HG03558 (cell line): ENCODE results near the gene IL10RB.

Experiments used
- ATAC-seq: cut with Tn5 transposase; IDR thresholded peaks from one replicate; pipeline ENCODE4 v1.9.1; 2021; ENCODE audit warnings: moderate number of reproducible peaks; ENCODE audit not compliant: unreplicated experiment; ENCODE audit errors: extremely low read depth

IL10RB gene

GRCh38 chr21:33262921-33263320, 3.2 kb upstream of the IL10RB start:
- no peak for ATAC-seq

- no peak for ATAC-seq
These were observed 1.6 kb upstream of the IL10RB start for GRCh38 chr21:33264561-33264960.

- no peak for ATAC-seq
These were observed 510 bp upstream of the IL10RB start for GRCh38 chr21:33265664-33266049.

- no peak for ATAC-seq
These were observed 595 bp downstream of the IL10RB start for GRCh38 chr21:33266789-33267135.

GRCh38 chr21:33267250-33267649, 1.1 kb downstream of the IL10RB start:
- ATAC-seq, result no peak

GRCh38 chr21:33268393-33268736, 2.2 kb downstream of the IL10RB start:
- ATAC-seq, result peak; percentile 14

GRCh38 chr21:33268737-33269441, 2.7 kb downstream of the IL10RB start:
- ATAC-seq, result peak; percentile 46

GRCh38 chr21:33270986-33271385, 4.8 kb downstream of the IL10RB start:
- ATAC-seq, result no peak

GRCh38 chr21:33273044-33273443, 6.9 kb downstream of the IL10RB start:
- no peak for ATAC-seq

- ATAC-seq, result no peak
These were observed 12.6 kb downstream of the IL10RB start for GRCh38 chr21:33278721-33279120.

- no peak for ATAC-seq
These were observed 13.2 kb downstream of the IL10RB start for GRCh38 chr21:33279330-33279820.

- no peak for ATAC-seq
These were observed 15.0 kb downstream of the IL10RB start for GRCh38 chr21:33281096-33281652.

- no peak for ATAC-seq
These were observed 17.0 kb downstream of the IL10RB start for GRCh38 chr21:33283203-33283602.

GRCh38 chr21:33286076-33286475, 19.9 kb downstream of the IL10RB start:
- ATAC-seq, result no peak

GRCh38 chr21:33286600-33287456, 20.7 kb downstream of the IL10RB start:
- no peak for ATAC-seq

- no peak for ATAC-seq
These were observed 23.1 kb downstream of the IL10RB start for GRCh38 chr21:33289199-33289819.

GRCh38 chr21:33290441-33290840, 24.3 kb downstream of the IL10RB start:
- ATAC-seq, result no peak

- no peak for ATAC-seq
These were observed 25.5 kb downstream of the IL10RB start for GRCh38 chr21:33291686-33292085.

GRCh38 chr21:33292724-33293123, 26.6 kb downstream of the IL10RB start:
- ATAC-seq, result no peak

- ATAC-seq, result no peak
These were observed 27.0 kb downstream of the IL10RB start for GRCh38 chr21:33293136-33293535.

- ATAC-seq, result no peak
These were observed 27.6 kb downstream of the IL10RB start for GRCh38 chr21:33293811-33294216.
